Measurements from ENCODE around the gene PMP22. TPM values are rescaled to one million over a fixed set of nuclear protein-coding genes. Genes with fewer than 3 reads are reported as not detected.

Gene PMP22
- total RNA-seq, 1 donor from 2014 or later = 0.93 TPM

- DNase-seq (ENCODE audit: low spot score, unreplicated experiment) = no peak
- no peak overlapping the region for H3K4me3 Mint-ChIP-seq (ENCODE audit: low read depth)
- H3K36me3 Mint-ChIP-seq (ENCODE audit: insufficient read depth) = no peaks in the 10 kb centered on the region
- H3K9me3 Mint-ChIP-seq (ENCODE audit: low read depth) = peaks cover 7% of the 10 kb centered on the region
- peaks cover 7% of the 10 kb centered on the region for H3K4me1 Mint-ChIP-seq (ENCODE audit: low read depth)
- TF ChIP-seq, protein P1, sequence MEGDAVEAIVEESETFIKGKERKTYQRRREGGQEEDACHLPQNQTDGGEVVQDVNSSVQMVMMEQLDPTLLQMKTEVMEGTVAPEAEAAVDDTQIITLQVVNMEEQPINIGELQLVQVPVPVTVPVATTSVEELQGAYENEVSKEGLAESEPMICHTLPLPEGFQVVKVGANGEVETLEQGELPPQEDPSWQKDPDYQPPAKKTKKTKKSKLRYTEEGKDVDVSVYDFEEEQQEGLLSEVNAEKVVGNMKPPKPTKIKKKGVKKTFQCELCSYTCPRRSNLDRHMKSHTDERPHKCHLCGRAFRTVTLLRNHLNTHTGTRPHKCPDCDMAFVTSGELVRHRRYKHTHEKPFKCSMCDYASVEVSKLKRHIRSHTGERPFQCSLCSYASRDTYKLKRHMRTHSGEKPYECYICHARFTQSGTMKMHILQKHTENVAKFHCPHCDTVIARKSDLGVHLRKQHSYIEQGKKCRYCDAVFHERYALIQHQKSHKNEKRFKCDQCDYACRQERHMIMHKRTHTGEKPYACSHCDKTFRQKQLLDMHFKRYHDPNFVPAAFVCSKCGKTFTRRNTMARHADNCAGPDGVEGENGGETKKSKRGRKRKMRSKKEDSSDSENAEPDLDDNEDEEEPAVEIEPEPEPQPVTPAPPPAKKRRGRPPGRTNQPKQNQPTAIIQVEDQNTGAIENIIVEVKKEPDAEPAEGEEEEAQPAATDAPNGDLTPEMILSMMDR (IDR thresholded peaks at IDR 0.05; ENCODE audit: unreplicated experiment) = no peak
- H3K27ac Mint-ChIP-seq = no peak overlapping the region
- H3K27me3 Mint-ChIP-seq = peaks cover 49% of the 10 kb centered on the region
Observed at GRCh38 chr17:15270628-15271381, 5.7 kb upstream of the PMP22 start.

DNA sequence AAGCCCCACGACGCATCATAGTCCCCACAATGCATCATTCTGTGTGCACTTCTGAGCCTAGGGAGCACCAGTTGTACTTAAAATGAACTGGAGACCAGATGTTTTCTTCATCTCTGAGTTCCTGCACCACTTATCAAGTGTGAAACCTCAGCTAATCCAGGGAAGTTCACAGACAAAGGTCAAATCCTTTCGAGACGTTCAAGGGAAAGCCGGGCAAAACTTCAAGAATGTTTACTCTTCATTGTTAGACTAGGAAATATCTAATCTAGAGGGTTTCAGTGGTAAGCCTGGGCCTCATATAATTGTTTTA is 4.6 kb upstream of the PMP22 start:
- Mint-ChIP-seq H3K27ac (no peak overlapping the region), H3K4me3 (ENCODE audit: low read depth) (no peak overlapping the region), H3K4me1 (ENCODE audit: low read depth) (peaks cover 7% of the 10 kb centered on the region), H3K36me3 (ENCODE audit: insufficient read depth) (no peaks in the 10 kb centered on the region), H3K9me3 (ENCODE audit: low read depth) (peaks cover 6% of the 10 kb centered on the region), H3K27me3 (peaks cover 59% of the 10 kb centered on the region)
- no peak for DNase-seq (ENCODE audit: low spot score, unreplicated experiment)
- TF ChIP-seq, protein P1 (IDR thresholded peaks at IDR 0.05; ENCODE audit: unreplicated experiment) = no peak

GRCh38 chr17:15269087-15269779 is 4.1 kb upstream of the PMP22 start:
- no peaks in the 10 kb centered on the region for H3K36me3 Mint-ChIP-seq (ENCODE audit: insufficient read depth)
- DNase-seq (ENCODE audit: low spot score, unreplicated experiment) = no peak
- TF ChIP-seq, protein P1 (IDR thresholded peaks at IDR 0.05; ENCODE audit: unreplicated experiment) = no peak
- H3K9me3 Mint-ChIP-seq (ENCODE audit: low read depth) = peaks cover 3% of the 10 kb centered on the region
- peaks cover 64% of the 10 kb centered on the region for H3K27me3 Mint-ChIP-seq
- H3K4me3 Mint-ChIP-seq (ENCODE audit: low read depth) = no peak overlapping the region
- H3K27ac Mint-ChIP-seq = no peak overlapping the region
- H3K4me1 Mint-ChIP-seq (ENCODE audit: low read depth) = peaks cover 7% of the 10 kb centered on the region

DNA sequence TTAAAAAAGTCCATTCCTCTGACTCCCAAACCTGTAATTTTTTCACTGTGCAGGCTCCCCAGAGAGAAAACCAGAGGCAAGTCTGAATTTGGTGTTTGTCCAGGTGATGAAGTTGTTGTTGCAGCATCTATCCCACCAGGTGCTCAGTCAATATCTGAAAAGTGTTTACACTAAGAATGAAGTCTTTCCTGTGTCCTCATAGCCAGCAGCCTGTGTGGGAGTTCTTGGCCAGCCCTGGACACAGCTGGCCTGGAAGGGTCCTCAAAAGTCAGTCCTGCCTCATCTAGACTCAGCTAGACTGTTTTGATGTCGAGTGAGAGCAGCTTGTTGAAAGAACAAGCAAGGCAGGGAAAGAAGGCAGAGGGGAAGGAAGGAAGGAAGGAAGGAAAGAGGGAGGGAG is 3.3 kb upstream of the PMP22 start:
- Mint-ChIP-seq H3K4me1 (ENCODE audit: low read depth) (peaks cover 7% of the 10 kb centered on the region), H3K9me3 (ENCODE audit: low read depth) (no peaks in the 10 kb centered on the region), H3K27ac (no peak overlapping the region), H3K36me3 (ENCODE audit: insufficient read depth) (no peaks in the 10 kb centered on the region), H3K27me3 (peaks cover 72% of the 10 kb centered on the region), H3K4me3 (ENCODE audit: low read depth) (no peak overlapping the region)
- DNase-seq (ENCODE audit: low spot score, unreplicated experiment) = no peak
- TF ChIP-seq, protein P1 (IDR thresholded peaks at IDR 0.05; ENCODE audit: unreplicated experiment) = no peak

GRCh38 chr17:15267996-15268395 is 2.9 kb upstream of the PMP22 start:
- Mint-ChIP-seq H3K4me3 (ENCODE audit: low read depth) (no peak overlapping the region), H3K27me3 (peaks cover 77% of the 10 kb centered on the region), H3K27ac (no peak overlapping the region), H3K36me3 (ENCODE audit: insufficient read depth) (no peaks in the 10 kb centered on the region), H3K9me3 (ENCODE audit: low read depth) (no peaks in the 10 kb centered on the region), H3K4me1 (ENCODE audit: low read depth) (peaks cover 9% of the 10 kb centered on the region)
- TF ChIP-seq, protein P1 (IDR thresholded peaks at IDR 0.05; ENCODE audit: unreplicated experiment) = no peak
- DNase-seq (ENCODE audit: low spot score, unreplicated experiment) = no peak
